ENCODE results near the gene CEP57. TPM values are rescaled to one million over a fixed set of nuclear protein-coding genes. Genes with fewer than 3 reads are reported as not detected.

CEP57 gene
- polyA plus RNA-seq, 3 donors, result 13.1 to 24.9 (median 14.9) TPM

DNA sequence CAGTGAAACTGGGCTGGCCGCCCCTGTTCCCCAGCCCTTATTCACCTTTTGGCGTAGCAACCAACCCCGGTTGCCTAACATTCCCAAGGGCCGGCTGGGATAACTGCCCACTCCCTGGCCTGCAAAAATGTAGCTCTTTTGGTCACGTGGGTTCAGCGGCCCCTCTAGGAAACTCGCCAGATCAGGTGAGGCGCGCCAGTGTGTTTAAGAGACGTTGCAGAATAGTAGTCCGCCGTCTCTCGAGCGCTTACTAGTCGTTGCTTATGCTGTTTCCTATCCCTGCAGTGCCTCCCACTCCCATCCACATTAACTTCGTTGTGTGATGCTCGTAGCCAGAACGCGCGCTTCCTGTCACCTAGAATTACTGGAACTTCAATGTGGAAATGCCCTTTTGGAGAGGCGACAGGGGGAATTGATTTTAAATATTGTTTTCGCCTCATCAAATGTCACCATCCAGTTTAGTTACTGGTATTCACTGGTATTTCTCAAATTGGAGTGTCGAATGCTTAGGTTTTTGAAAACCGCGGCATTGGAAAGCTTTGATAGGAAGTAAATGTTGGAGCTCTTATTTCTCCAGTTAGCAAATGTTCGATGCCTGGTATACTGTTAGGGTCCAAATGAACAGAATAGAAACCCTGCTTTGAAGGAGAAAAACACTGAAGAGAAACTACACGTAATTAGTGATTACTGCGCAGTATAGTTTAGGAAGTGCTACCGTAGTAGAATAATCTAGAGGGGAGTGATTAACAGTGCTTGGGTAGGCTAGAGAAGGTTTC lies 823 bp downstream of the CEP57 start:
- Mint-ChIP-seq H3K27ac (peak overlapping the region; percentile 100), H3K9me3 (peaks cover 0 to 1% (median 0%) of the 10 kb centered on the region in 7 donors), H3K27me3 (ENCODE audit: low read depth in 3 of 3) (no peaks in the 10 kb centered on the region), H3K36me3 (peaks cover 15% of the 10 kb centered on the region in 2 donors), H3K4me3 (peak overlapping the region; percentile 99), H3K4me1 (peaks cover 30% of the 10 kb centered on the region)
- peak overlapping the region; percentile 98 to 99 for H3K27ac ChIP-seq (ENCODE audit: low read depth in 1 of 2, low read length in 2 of 2)
- H3K36me3 ChIP-seq (replicated peaks in 1 of 2; ENCODE audit: control insufficient read depth in 1 of 2, insufficient read depth in 2 of 2, low read length in 2 of 2), result peaks cover 13 to 20% of the 10 kb centered on the region in 2 donors
- 9% methylated on average over 24 of the region's 29 CpGs for WGBS (ENCODE audit: insufficient coverage)
- peak in 2 of 3 donors; percentile 17 to 39 for DNase-seq
- intact Hi-C loops (cut with micrococcal nuclease), result no loop called here
- no peaks in the 10 kb centered on the region for H4K20me1 ChIP-seq (ENCODE audit: insufficient read depth, low read length)
- no peaks in the 10 kb centered on the region for H3K27me3 ChIP-seq (ENCODE audit: control insufficient read depth in 2 of 2, insufficient read depth in 2 of 2, low read length in 2 of 2)
- H3K9ac ChIP-seq (ENCODE audit: insufficient read depth, low read length, poor library complexity, severe bottlenecking), result peak overlapping the region; percentile 95
- no peaks in the 10 kb centered on the region for H3K9me3 ChIP-seq (replicated peaks in 1 of 2; ENCODE audit: control insufficient read depth in 1 of 2, insufficient read depth in 1 of 2, low read length in 2 of 2)
- peak overlapping the region; percentile 99 for H2AFZ ChIP-seq (ENCODE audit: insufficient read depth, low read depth, low read length, poor library complexity, severe bottlenecking)
- peak overlapping the region; percentile 59 to 97 (median 77) for H3K4me3 ChIP-seq (replicated peaks in 1 of 3; ENCODE audit: low read depth in 2 of 3, low read length in 3 of 3)
- TF ChIP-seq, protein P1, sequence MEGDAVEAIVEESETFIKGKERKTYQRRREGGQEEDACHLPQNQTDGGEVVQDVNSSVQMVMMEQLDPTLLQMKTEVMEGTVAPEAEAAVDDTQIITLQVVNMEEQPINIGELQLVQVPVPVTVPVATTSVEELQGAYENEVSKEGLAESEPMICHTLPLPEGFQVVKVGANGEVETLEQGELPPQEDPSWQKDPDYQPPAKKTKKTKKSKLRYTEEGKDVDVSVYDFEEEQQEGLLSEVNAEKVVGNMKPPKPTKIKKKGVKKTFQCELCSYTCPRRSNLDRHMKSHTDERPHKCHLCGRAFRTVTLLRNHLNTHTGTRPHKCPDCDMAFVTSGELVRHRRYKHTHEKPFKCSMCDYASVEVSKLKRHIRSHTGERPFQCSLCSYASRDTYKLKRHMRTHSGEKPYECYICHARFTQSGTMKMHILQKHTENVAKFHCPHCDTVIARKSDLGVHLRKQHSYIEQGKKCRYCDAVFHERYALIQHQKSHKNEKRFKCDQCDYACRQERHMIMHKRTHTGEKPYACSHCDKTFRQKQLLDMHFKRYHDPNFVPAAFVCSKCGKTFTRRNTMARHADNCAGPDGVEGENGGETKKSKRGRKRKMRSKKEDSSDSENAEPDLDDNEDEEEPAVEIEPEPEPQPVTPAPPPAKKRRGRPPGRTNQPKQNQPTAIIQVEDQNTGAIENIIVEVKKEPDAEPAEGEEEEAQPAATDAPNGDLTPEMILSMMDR (IDR thresholded peaks at IDR 0.05), result no peak
- peaks cover 92% of the 10 kb centered on the region for H3K79me2 ChIP-seq (ENCODE audit: insufficient read depth, low read length)
- peaks cover 16 to 28% of the 10 kb centered on the region in 2 donors for H3K4me1 ChIP-seq (ENCODE audit: control insufficient read depth in 1 of 2, insufficient read depth in 2 of 2, low read length in 2 of 2)
- H3K4me2 ChIP-seq (replicated peaks; ENCODE audit: extremely low read depth, low read length, poor library complexity, severe bottlenecking), result peak overlapping the region; percentile 94

DNA sequence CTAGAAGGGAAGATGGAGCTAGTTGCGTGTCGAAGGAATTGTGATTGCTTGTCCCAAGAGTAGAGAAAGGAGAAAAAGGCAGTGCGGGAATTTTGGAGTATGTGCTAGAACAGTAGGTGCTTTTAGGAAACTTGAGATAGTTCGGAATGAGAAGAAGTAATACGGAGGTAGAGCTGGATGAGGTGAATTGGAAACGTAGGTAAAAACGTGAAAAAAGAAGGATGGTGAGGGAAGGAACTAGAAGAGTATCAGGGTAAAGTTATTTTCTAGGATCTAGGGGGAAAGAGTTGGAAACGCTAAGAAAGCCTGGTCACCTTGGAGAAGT lies 1.4 kb downstream of the CEP57 start:
- H3K27me3 ChIP-seq (ENCODE audit: control insufficient read depth in 2 of 2, insufficient read depth in 2 of 2, low read length in 2 of 2), result no peaks in the 10 kb centered on the region
- peaks cover 92% of the 10 kb centered on the region for H3K79me2 ChIP-seq (ENCODE audit: insufficient read depth, low read length)
- WGBS (ENCODE audit: insufficient coverage), result 66% methylated on average over 8 of the region's 8 CpGs
- peak overlapping the region; percentile 59 to 97 (median 77) for H3K4me3 ChIP-seq (replicated peaks in 1 of 3; ENCODE audit: low read depth in 2 of 3, low read length in 3 of 3)
- no peak for DNase-seq
- H3K27me3 Mint-ChIP-seq (ENCODE audit: low read depth in 3 of 3), result no peaks in the 10 kb centered on the region
- H3K27ac Mint-ChIP-seq, result peak overlapping the region in 3 of 7 donors; percentile 100
- peaks cover 16 to 28% of the 10 kb centered on the region in 2 donors for H3K4me1 ChIP-seq (ENCODE audit: control insufficient read depth in 1 of 2, insufficient read depth in 2 of 2, low read length in 2 of 2)
- H3K9me3 Mint-ChIP-seq, result peaks cover 0 to 1% (median 0%) of the 10 kb centered on the region in 7 donors
- H3K27ac ChIP-seq (ENCODE audit: low read depth in 1 of 2, low read length in 2 of 2), result peak overlapping the region in 1 of 2 donors; percentile 99
- H3K4me1 Mint-ChIP-seq, result peaks cover 30% of the 10 kb centered on the region
- H2AFZ ChIP-seq (ENCODE audit: insufficient read depth, low read depth, low read length, poor library complexity, severe bottlenecking), result peak overlapping the region; percentile 99
- peaks cover 9 to 14% of the 10 kb centered on the region in 2 donors for H3K36me3 ChIP-seq (replicated peaks in 1 of 2; ENCODE audit: control insufficient read depth in 1 of 2, insufficient read depth in 2 of 2, low read length in 2 of 2)
- H3K9ac ChIP-seq (ENCODE audit: insufficient read depth, low read length, poor library complexity, severe bottlenecking), result no peak overlapping the region
- H3K9me3 ChIP-seq (replicated peaks in 1 of 2; ENCODE audit: control insufficient read depth in 1 of 2, insufficient read depth in 1 of 2, low read length in 2 of 2), result no peaks in the 10 kb centered on the region
- TF ChIP-seq, protein P1 (IDR thresholded peaks at IDR 0.05), result no peak
- H3K4me3 Mint-ChIP-seq, result peak overlapping the region; percentile 99
- peaks cover 12 to 13% of the 10 kb centered on the region in 2 donors for H3K36me3 Mint-ChIP-seq
- no peaks in the 10 kb centered on the region for H4K20me1 ChIP-seq (ENCODE audit: insufficient read depth, low read length)
- intact Hi-C loops (cut with micrococcal nuclease), result no loop called here
- peak overlapping the region; percentile 94 for H3K4me2 ChIP-seq (replicated peaks; ENCODE audit: extremely low read depth, low read length, poor library complexity, severe bottlenecking)

All from CD14-positive monocyte (primary cell).